ENCODE data around the gene SEZ6. TPM values are rescaled to one million over a fixed set of nuclear protein-coding genes. Genes with fewer than 3 reads are reported as not detected.

Gene SEZ6
- total RNA-seq, 4 donors from 2014 or later, result not detected

DNA sequence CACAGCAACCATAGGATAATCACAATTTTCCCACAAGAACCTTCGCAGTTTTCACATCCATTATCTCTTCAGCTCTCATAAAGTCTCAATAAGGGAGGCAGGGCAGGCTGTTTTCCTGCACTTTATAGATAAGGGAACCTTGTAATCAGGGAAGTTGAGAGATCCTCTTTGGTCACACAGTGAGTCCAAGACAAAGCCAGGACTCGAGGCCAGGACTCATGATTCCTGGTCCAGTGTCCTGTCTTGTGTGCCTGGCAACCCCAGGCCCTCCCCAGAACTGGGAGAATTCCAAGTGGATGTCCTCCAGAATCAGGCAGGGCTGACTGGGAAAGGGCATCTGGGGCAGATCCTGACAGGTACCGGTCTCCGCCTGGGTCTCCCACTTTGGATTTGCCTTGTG, 31.4 kb downstream of the SEZ6 start:
- no peak overlapping the region for H3K27ac ChIP-seq
- ATAC-seq (no peak), DNase-seq (no peak)
- peaks cover 0 to 4% of the 10 kb centered on the region in 2 donors for H3K4me1 ChIP-seq
- no peaks in the 10 kb centered on the region for H3K36me3 ChIP-seq
- H3K27me3 ChIP-seq, result no peaks in the 10 kb centered on the region
- no peaks in the 10 kb centered on the region for H3K9me3 ChIP-seq
- in situ Hi-C loops (cut with MboI; ENCODE audit: low sequenced_read_pairs in 4 of 4), result loop anchor here in 3 of 4 donors (25.0 kb wide), 2 partner anchors 612 to 637 kb away; partner anchors contain the start of genes IFT20 (in 2 of the 3), TNFAIP1 (in 2 of the 3), POLDIP2 (in 1 of the 3) and SARM1 (in 1 of the 3)
- TF ChIP-seq POLR2A (IDR thresholded peaks at IDR 0.05), result no peak
- TF ChIP-seq, protein P1, sequence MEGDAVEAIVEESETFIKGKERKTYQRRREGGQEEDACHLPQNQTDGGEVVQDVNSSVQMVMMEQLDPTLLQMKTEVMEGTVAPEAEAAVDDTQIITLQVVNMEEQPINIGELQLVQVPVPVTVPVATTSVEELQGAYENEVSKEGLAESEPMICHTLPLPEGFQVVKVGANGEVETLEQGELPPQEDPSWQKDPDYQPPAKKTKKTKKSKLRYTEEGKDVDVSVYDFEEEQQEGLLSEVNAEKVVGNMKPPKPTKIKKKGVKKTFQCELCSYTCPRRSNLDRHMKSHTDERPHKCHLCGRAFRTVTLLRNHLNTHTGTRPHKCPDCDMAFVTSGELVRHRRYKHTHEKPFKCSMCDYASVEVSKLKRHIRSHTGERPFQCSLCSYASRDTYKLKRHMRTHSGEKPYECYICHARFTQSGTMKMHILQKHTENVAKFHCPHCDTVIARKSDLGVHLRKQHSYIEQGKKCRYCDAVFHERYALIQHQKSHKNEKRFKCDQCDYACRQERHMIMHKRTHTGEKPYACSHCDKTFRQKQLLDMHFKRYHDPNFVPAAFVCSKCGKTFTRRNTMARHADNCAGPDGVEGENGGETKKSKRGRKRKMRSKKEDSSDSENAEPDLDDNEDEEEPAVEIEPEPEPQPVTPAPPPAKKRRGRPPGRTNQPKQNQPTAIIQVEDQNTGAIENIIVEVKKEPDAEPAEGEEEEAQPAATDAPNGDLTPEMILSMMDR (IDR thresholded peaks at IDR 0.05 in 4 of 5, conservative IDR thresholded peaks at IDR 0.05 in 1 of 5), result no peak
- no peak overlapping the region for H3K4me3 ChIP-seq
- intact Hi-C loops (cut with DNase I; ENCODE audit: low total_unique reads), result no loop called here

DNA sequence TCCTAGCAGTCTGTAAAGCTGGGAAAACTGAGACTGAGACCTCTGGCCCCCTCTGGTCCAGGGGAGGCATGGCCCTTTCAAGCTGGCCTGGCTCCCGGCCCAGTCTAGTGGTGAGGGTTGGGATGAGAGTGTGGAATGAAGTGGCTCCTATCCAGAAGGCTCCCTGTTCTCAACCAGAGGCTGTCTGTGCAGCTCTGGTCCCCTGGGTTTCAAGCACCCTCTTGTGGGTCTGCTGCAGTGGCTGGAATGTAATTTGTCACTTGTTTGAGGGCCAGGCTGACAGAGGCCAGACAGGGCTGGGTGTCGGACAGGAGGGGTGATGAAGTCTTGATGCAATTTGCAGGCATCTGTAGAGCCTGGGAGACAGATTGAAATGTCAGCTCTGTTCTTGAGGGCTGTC, 32.4 kb downstream of the SEZ6 start:
- Histone ChIP-seq H3K4me3 (no peak overlapping the region), H3K27ac (no peak overlapping the region), H3K4me1 (peaks cover 0 to 4% of the 10 kb centered on the region in 2 donors), H3K36me3 (no peaks in the 10 kb centered on the region), H3K27me3 (no peaks in the 10 kb centered on the region), H3K9me3 (no peaks in the 10 kb centered on the region)
- ATAC-seq (no peak), DNase-seq (no peak)
- TF ChIP-seq POLR2A (IDR thresholded peaks at IDR 0.05), result no peak
- TF ChIP-seq, protein P1 (IDR thresholded peaks at IDR 0.05 in 4 of 5, conservative IDR thresholded peaks at IDR 0.05 in 1 of 5), result no peak
- in situ Hi-C loops (cut with MboI; ENCODE audit: low sequenced_read_pairs in 4 of 4), result loop anchor here in 3 of 4 donors (25.0 kb wide), 2 partner anchors 611 to 636 kb away; partner anchors contain the start of genes IFT20 (in 2 of the 3), TNFAIP1 (in 2 of the 3), POLDIP2 (in 1 of the 3) and SARM1 (in 1 of the 3)
- intact Hi-C loops (cut with DNase I; ENCODE audit: low total_unique reads), result no loop called here

DNA sequence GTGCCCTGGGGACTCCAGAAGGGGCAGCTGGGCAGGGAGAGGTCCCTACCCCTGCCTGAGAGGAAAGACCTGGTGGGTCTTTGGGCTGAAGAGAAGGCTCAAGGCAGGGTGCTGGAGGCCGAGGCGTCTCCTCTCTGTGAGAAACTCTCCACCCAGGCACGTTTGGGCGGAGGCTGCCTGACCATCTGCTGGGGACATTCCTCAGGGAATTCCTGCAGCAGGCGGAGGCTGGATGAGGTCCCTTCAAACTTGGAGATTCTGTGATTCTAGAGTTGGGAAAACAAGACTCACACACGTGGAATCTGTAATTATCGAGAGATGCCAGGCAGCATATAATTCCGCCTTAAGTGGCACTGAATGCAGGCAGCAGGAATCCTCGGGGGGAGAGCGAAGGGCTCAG, 33.4 kb downstream of the SEZ6 start:
- H3K36me3 ChIP-seq, result no peaks in the 10 kb centered on the region
- TF ChIP-seq POLR2A (IDR thresholded peaks at IDR 0.05), result no peak
- TF ChIP-seq, protein P1 (IDR thresholded peaks at IDR 0.05 in 4 of 5, conservative IDR thresholded peaks at IDR 0.05 in 1 of 5), result no peak
- H3K4me3 ChIP-seq, result no peak overlapping the region
- no peaks in the 10 kb centered on the region for H3K27me3 ChIP-seq
- no peak overlapping the region for H3K27ac ChIP-seq
- H3K4me1 ChIP-seq, result peaks cover 0 to 4% of the 10 kb centered on the region in 2 donors
- no peak for DNase-seq
- in situ Hi-C loops (cut with MboI; ENCODE audit: low sequenced_read_pairs in 4 of 4) (loop anchor here in 3 of 4 donors (25.0 kb wide), 2 partner anchors 610 to 635 kb away; partner anchors contain the start of genes IFT20 (in 2 of the 3), TNFAIP1 (in 2 of the 3), POLDIP2 (in 1 of the 3) and SARM1 (in 1 of the 3)), intact Hi-C loops (cut with DNase I; ENCODE audit: low total_unique reads) (no loop called here)
- ATAC-seq, result no peak
- H3K9me3 ChIP-seq, result no peaks in the 10 kb centered on the region

DNA sequence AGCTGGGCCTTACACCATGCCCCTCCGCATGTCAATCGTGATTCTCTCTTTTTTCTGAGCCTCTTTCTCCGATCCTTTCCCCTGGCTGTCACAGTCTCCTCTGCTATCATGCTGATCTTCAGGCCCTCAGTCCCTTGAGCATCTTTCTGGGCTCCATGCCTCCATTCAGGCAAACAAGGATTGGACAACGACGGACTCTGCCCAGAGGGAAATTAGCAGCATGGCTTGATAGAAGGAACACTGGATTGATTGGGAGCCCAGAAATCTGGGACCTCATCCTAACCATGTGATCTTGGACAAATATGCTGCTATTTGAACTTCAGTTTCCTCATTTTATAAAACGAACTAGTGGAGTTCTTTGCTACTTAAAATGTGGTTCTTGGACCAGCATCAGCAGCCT, 35.0 kb downstream of the SEZ6 start:
- in situ Hi-C loops (cut with MboI; ENCODE audit: low sequenced_read_pairs in 4 of 4), result loop anchor here in 3 of 4 donors (25.0 kb wide), 2 partner anchors 609 to 634 kb away; partner anchors contain the start of genes IFT20 (in 2 of the 3), TNFAIP1 (in 2 of the 3), POLDIP2 (in 1 of the 3) and SARM1 (in 1 of the 3)
- no peak for ATAC-seq
- no peak for DNase-seq
- no peaks in the 10 kb centered on the region for H3K36me3 ChIP-seq
- H3K27me3 ChIP-seq, result no peaks in the 10 kb centered on the region
- no peak overlapping the region for H3K4me3 ChIP-seq
- TF ChIP-seq, protein P1 (IDR thresholded peaks at IDR 0.05 in 4 of 5, conservative IDR thresholded peaks at IDR 0.05 in 1 of 5), result no peak
- TF ChIP-seq POLR2A (IDR thresholded peaks at IDR 0.05), result no peak
- intact Hi-C loops (cut with DNase I; ENCODE audit: low total_unique reads), result no loop called here
- H3K4me1 ChIP-seq, result peaks cover 0 to 4% of the 10 kb centered on the region in 2 donors
- no peaks in the 10 kb centered on the region for H3K9me3 ChIP-seq
- no peak overlapping the region for H3K27ac ChIP-seq

Data from gastrocnemius medialis (tissue), 4 donors.